Mesendoderm (in vitro differentiated cells): ENCODE measurements around the gene CNOT4.
"Not testable (repeated sequence)": the region's sequence is repeated elsewhere in the genome, so short reads cannot be mapped to it uniquely, and the experiment has no call there.

Source experiments
- DNase-seq: peaks from one replicate; pipeline ENCODE4 v3.0.0; 2013
- H2AK5ac ChIP-seq: 2 replicates; pipeline ENCODE4 v1.6.1; 2013; ENCODE audit warnings: low read length, inconsistent platforms
- H2BK120ac ChIP-seq: 2 replicates; pipeline ENCODE4 v1.6.1; 2013; ENCODE audit warnings: low read depth, mild to moderate bottlenecking, low read length, moderate library complexity, mixed read lengths
- H2BK15ac ChIP-seq: replicated peaks from 2 replicates; pipeline ENCODE4 v1.6.1; 2013; ENCODE audit warnings: low read depth, mild to moderate bottlenecking, moderate library complexity
- H2BK5ac ChIP-seq: 2 replicates; pipeline ENCODE4 v1.6.1; 2013; ENCODE audit warnings: low read length, inconsistent platforms
- H3K18ac ChIP-seq: 2 replicates; pipeline ENCODE4 v1.6.1; 2013; ENCODE audit warnings: mild to moderate bottlenecking, low read length, mixed read lengths
- H3K23ac ChIP-seq: one replicate; pipeline ENCODE4 v1.6.1; 2013; ENCODE audit warnings: low read length
- H3K27ac ChIP-seq: 2 replicates; pipeline ENCODE4 v1.5.1; 2013; ENCODE audit warnings: low read depth, mild to moderate bottlenecking, inconsistent platforms, low read length, moderate library complexity
- H3K27me3 ChIP-seq: 2 replicates; pipeline ENCODE4 v1.6.1; 2013; ENCODE audit warnings: low read length, control low read depth, mild to moderate bottlenecking, inconsistent platforms; ENCODE audit not compliant: insufficient read depth, poor library complexity
- H3K36me3 ChIP-seq: 2 replicates; pipeline ENCODE4 v1.6.1; 2013; ENCODE audit warnings: low read length, inconsistent platforms; ENCODE audit not compliant: control insufficient read depth, insufficient read depth
- H3K4ac ChIP-seq: one replicate; pipeline ENCODE4 v1.6.1; 2013; ENCODE audit warnings: low read depth, mild to moderate bottlenecking, low read length, moderate library complexity
- H3K4me1 ChIP-seq: 2 replicates; pipeline ENCODE4 v1.6.1; 2013; ENCODE audit warnings: low read depth, low read length, inconsistent platforms; ENCODE audit not compliant: control insufficient read depth
- H3K4me2 ChIP-seq: 2 replicates; pipeline ENCODE4 v1.6.1; 2013; ENCODE audit warnings: low read length
- H3K4me3 ChIP-seq: 2 replicates; pipeline ENCODE4 v1.5.1; 2013; ENCODE audit warnings: mild to moderate bottlenecking, low read length
- H3K56ac ChIP-seq: one replicate; pipeline ENCODE4 v1.6.1; 2013; ENCODE audit warnings: low read length
- H3K79me1 ChIP-seq: 2 replicates; pipeline ENCODE4 v1.6.1; 2013; ENCODE audit warnings: low read length, inconsistent platforms
- H3K79me2 ChIP-seq: 2 replicates; pipeline ENCODE4 v1.6.1; 2013; ENCODE audit warnings: mild to moderate bottlenecking, low read length; ENCODE audit not compliant: control insufficient read depth, insufficient read depth
- H3K9ac ChIP-seq: 2 replicates; pipeline ENCODE4 v1.6.1; 2013; ENCODE audit warnings: low read length, inconsistent platforms
- H4K5ac ChIP-seq: one replicate; pipeline ENCODE4 v1.6.1; 2013; ENCODE audit warnings: low read length
- H4K8ac ChIP-seq: one replicate; pipeline ENCODE4 v1.6.1; 2013; ENCODE audit warnings: low read depth, mild to moderate bottlenecking, control low read depth, low read length, moderate library complexity
- WGBS: extraction: QIAGEN DNeasy Blood & Tissue Kit; methylation state at CpG from one replicate; pipeline ENCODE4 v1.1.7; 2013; ENCODE audit warnings: low lambda C conversion rate, missing lambda C conversion rate; ENCODE audit not compliant: insufficient coverage; ENCODE audit errors: extremely low coverage; 5-methylcytosine and 5-hydroxymethylcytosine counted together

CNOT4 gene

GRCh38 chr7:135321556-135321955 is 188.3 kb downstream of the CNOT4 start:
- no peaks in the 10 kb centered on the region for H3K4me1 ChIP-seq

DNA sequence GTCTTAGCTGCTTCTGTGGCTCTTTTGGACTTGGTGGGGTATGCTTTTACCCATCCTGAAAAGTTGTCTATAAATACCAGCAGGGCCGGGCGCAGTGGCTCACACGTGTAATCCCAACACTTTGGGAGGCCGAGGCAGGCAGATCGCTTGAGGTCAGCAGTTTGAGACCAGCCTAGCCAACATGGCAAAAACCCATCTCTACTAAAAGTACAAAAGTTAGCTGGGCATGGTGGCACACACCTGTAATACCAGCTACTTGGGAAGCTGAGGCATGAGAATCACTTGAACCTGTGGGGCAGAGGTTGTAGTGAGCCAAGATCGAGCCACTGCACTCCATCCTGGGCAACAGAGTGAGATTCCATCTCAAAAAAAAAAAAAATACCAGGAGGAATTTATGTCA is 188.9 kb downstream of the CNOT4 start:
- H3K79me1 ChIP-seq, H4K5ac ChIP-seq, H2BK15ac ChIP-seq, H3K4me2 ChIP-seq, H2AK5ac ChIP-seq, H3K27ac ChIP-seq, H3K18ac ChIP-seq, H3K36me3 ChIP-seq, H4K8ac ChIP-seq, H2BK120ac ChIP-seq, H3K27me3 ChIP-seq, H2BK5ac ChIP-seq, DNase-seq, H3K79me2 ChIP-seq, H3K9ac ChIP-seq, H3K4ac ChIP-seq, H3K4me1 ChIP-seq, H3K56ac ChIP-seq, H3K23ac ChIP-seq, H3K4me3 ChIP-seq: not testable (repeated sequence)
- WGBS = no CpG with 5 or more reads among the region's 6 CpGs

More at GRCh38 chr7:135321556-135321955, 188.3 kb downstream of the CNOT4 start:
- no peak overlapping the region for H3K23ac ChIP-seq
- no peaks in the 10 kb centered on the region for H3K27me3 ChIP-seq
- H2BK5ac ChIP-seq = no peak overlapping the region
- H3K18ac ChIP-seq = no peak overlapping the region
- H3K79me2 ChIP-seq = no peaks in the 10 kb centered on the region
- no peak overlapping the region for H3K56ac ChIP-seq
- no CpG with 5 or more reads among the region's 4 CpGs for WGBS
- H2AK5ac ChIP-seq = no peak overlapping the region
- no peak overlapping the region for H3K4me3 ChIP-seq
- H2BK120ac ChIP-seq = no peak overlapping the region
- H3K4ac ChIP-seq = no peak overlapping the region
- no peaks in the 10 kb centered on the region for H3K36me3 ChIP-seq
- no peak overlapping the region for H2BK15ac ChIP-seq
- H3K9ac ChIP-seq = no peak overlapping the region
- no peak overlapping the region for H3K27ac ChIP-seq
- H4K8ac ChIP-seq = no peak overlapping the region
- no peak overlapping the region for H3K4me2 ChIP-seq
- H4K5ac ChIP-seq = no peak overlapping the region
- no peaks in the 10 kb centered on the region for H3K79me1 ChIP-seq
- DNase-seq = no peak

DNA sequence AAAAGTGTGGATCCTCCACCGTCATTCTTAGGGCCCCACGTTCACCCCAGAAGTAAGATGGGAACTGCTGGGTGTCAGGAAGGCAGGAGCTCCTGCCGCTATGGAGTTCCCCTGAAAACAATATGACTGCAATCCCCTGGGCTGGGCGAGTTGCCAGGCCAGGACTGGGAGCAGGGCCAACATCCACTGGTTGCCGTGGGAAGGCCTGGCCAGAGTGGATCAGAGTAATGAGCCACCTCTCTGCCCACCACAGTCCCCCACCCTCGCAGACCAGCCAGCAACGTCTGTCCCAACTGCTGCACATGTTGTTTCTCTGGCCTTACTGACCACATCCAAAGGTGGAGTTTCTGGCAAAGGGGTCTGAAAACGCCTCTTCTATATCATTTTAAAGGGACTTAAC is 189.6 kb downstream of the CNOT4 start:
- no peaks in the 10 kb centered on the region for H3K79me2 ChIP-seq
- H3K27me3 ChIP-seq = no peaks in the 10 kb centered on the region
- H3K9ac ChIP-seq = no peak overlapping the region
- no peaks in the 10 kb centered on the region for H3K4me1 ChIP-seq
- no CpG with 5 or more reads among the region's 8 CpGs for WGBS
- H4K8ac ChIP-seq = no peak overlapping the region
- no peak overlapping the region for H2BK15ac ChIP-seq
- no peak overlapping the region for H2AK5ac ChIP-seq
- no peak overlapping the region for H3K4ac ChIP-seq
- H3K36me3 ChIP-seq = no peaks in the 10 kb centered on the region
- H2BK120ac ChIP-seq = no peak overlapping the region
- no peak overlapping the region for H3K4me2 ChIP-seq
- no peak overlapping the region for H3K27ac ChIP-seq
- no peak overlapping the region for H3K4me3 ChIP-seq
- no peak overlapping the region for H3K18ac ChIP-seq
- no peak for DNase-seq
- H4K5ac ChIP-seq = no peak overlapping the region
- H2BK5ac ChIP-seq = no peak overlapping the region
- H3K56ac ChIP-seq = no peak overlapping the region
- H3K23ac ChIP-seq = no peak overlapping the region
- H3K79me1 ChIP-seq = no peaks in the 10 kb centered on the region

- Histone ChIP-seq H3K4me2 (no peak overlapping the region), H3K4ac (no peak overlapping the region), H3K9ac (no peak overlapping the region), H3K27me3 (no peaks in the 10 kb centered on the region), H3K23ac (no peak overlapping the region), H3K79me2 (no peaks in the 10 kb centered on the region), H2BK5ac (no peak overlapping the region), H3K56ac (no peak overlapping the region), H3K27ac (no peak overlapping the region), H3K79me1 (no peaks in the 10 kb centered on the region), H2BK120ac (no peak overlapping the region), H4K8ac (no peak overlapping the region), H4K5ac (no peak overlapping the region), H3K4me1 (no peaks in the 10 kb centered on the region), H3K36me3 (no peaks in the 10 kb centered on the region), H2BK15ac (no peak overlapping the region), H3K18ac (no peak overlapping the region), H3K4me3 (no peak overlapping the region), H2AK5ac (no peak overlapping the region)
- DNase-seq = no peak
- WGBS = no CpG with 5 or more reads among the region's 10 CpGs
Measured at GRCh38 chr7:135317676-135318325, 192.1 kb downstream of the CNOT4 start.

DNA sequence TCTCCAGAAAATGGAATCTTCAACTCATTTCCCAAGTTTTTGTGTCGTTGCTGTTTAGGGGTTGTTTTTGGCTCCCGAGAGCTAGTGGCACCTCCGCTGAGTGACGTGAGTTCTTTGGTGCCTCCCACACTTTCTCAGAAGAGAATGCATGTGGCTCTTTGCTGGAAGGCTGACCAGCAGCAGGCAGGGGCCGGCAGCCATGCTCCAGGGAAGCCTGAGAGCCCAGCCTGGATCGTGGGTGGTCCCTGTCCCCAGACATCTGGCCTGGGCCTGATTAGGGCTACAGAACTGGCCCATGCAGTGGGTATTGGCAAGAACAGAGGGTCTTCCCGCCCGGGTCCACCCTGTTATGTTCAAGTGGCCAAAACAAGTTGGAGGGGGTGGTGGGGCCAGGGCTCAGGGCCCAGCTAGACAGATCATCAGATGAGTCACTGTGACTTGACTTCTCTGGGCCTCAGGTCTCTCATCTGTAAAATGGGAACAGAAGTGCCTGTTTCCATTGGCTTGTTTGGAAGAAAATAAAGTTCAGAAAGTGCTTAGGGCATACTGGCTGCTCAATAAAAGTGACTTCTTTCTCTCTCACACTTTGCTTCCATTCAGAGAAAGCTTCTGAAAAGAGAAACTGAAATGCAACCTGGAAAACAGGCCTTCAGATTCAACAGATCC is 193.1 kb downstream of the CNOT4 start:
- no peak overlapping the region for H4K5ac ChIP-seq
- H3K9ac ChIP-seq = no peak overlapping the region
- no peak for DNase-seq
- H3K18ac ChIP-seq = no peak overlapping the region
- H3K23ac ChIP-seq = no peak overlapping the region
- H4K8ac ChIP-seq = no peak overlapping the region
- no peak overlapping the region for H3K4me2 ChIP-seq
- no peak overlapping the region for H3K56ac ChIP-seq
- H2BK5ac ChIP-seq = no peak overlapping the region
- no peaks in the 10 kb centered on the region for H3K79me2 ChIP-seq
- no peaks in the 10 kb centered on the region for H3K79me1 ChIP-seq
- H2AK5ac ChIP-seq = no peak overlapping the region
- no peaks in the 10 kb centered on the region for H3K36me3 ChIP-seq
- no CpG with 5 or more reads among the region's 8 CpGs for WGBS
- H3K27ac ChIP-seq = no peak overlapping the region
- H3K4me3 ChIP-seq = no peak overlapping the region
- H3K4ac ChIP-seq = no peak overlapping the region
- H2BK15ac ChIP-seq = no peak overlapping the region
- no peaks in the 10 kb centered on the region for H3K27me3 ChIP-seq
- no peak overlapping the region for H2BK120ac ChIP-seq
- no peaks in the 10 kb centered on the region for H3K4me1 ChIP-seq

DNA sequence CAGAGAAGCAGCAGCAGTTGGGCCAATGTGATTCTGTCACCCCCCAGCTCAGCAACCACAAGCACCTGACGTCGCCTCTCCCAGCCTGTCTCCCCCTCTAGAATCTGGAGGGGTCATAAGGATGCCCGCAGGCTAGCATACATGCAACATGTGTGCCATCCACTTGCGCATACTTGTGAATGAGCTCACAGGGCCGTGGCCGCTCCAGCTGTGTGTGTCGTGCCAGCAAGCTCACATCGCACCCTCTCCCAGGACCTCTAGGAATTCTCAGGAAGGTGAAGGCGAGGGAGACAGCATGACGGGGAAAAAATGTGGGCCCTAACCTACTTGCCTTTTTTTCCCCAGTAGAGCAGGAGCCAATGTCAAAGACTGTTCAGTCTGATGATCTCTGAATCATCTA is 195.9 kb downstream of the CNOT4 start:
- H3K56ac ChIP-seq = no peak overlapping the region
- no CpG with 5 or more reads among the region's 10 CpGs for WGBS
- H4K5ac ChIP-seq = no peak overlapping the region
- H3K4me3 ChIP-seq = no peak overlapping the region
- H3K27me3 ChIP-seq = no peaks in the 10 kb centered on the region
- no peak overlapping the region for H2BK120ac ChIP-seq
- no peak overlapping the region for H2BK15ac ChIP-seq
- H3K4me1 ChIP-seq = no peaks in the 10 kb centered on the region
- no peak overlapping the region for H3K23ac ChIP-seq
- H3K27ac ChIP-seq = no peak overlapping the region
- H3K4me2 ChIP-seq = no peak overlapping the region
- no peak overlapping the region for H3K4ac ChIP-seq
- no peak overlapping the region for H4K8ac ChIP-seq
- H3K9ac ChIP-seq = no peak overlapping the region
- no peak overlapping the region for H2AK5ac ChIP-seq
- H3K79me1 ChIP-seq = no peaks in the 10 kb centered on the region
- no peaks in the 10 kb centered on the region for H3K79me2 ChIP-seq
- H2BK5ac ChIP-seq = no peak overlapping the region
- no peaks in the 10 kb centered on the region for H3K36me3 ChIP-seq
- no peak for DNase-seq
- no peak overlapping the region for H3K18ac ChIP-seq
